ENCODE data around the gene MRPL1. TPM values are rescaled to one million over a fixed set of nuclear protein-coding genes. Genes with fewer than 3 reads are reported as not detected.

Gene MRPL1
- polyA plus RNA-seq, 2 of the 4 experiments (the other 2 are of a cell fraction) = 24.6 to 62.3 TPM

GRCh38 chr4:77952457-77952856, 89.8 kb downstream of the MRPL1 start (continued):
- TF ChIP-seq, protein P1, sequence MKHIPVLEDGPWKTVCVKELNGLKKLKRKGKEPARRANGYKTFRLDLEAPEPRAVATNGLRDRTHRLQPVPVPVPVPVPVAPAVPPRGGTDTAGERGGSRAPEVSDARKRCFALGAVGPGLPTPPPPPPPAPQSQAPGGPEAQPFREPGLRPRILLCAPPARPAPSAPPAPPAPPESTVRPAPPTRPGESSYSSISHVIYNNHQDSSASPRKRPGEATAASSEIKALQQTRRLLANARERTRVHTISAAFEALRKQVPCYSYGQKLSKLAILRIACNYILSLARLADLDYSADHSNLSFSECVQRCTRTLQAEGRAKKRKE (CRISPR knock-in tag; IDR thresholded peaks at IDR 0.05; ENCODE audit: low read depth) = no peak
- TF ChIP-seq JUN (IDR thresholded peaks at IDR 0.05) = no peak
- no peak for TF ChIP-seq NPAS2 (CRISPR knock-in tag; IDR thresholded peaks at IDR 0.05; ENCODE audit: borderline replicate concordance)
- no peak for TF ChIP-seq ESRRA (IDR thresholded peaks at IDR 0.05; ENCODE audit: borderline replicate concordance, low read length)

- no peak for FAIRE-seq
- peaks cover under 1% of the 10 kb centered on the region; the same call in 2 of the 3 replicates for H3K4me1 ChIP-seq
- TF ChIP-seq TFCP2L1 (CRISPR knock-in tag; IDR thresholded peaks at IDR 0.05) (no peak), POLR2A (IDR thresholded peaks at IDR 0.05; ENCODE audit: low read length) (no peak), MAZ (IDR thresholded peaks at IDR 0.05; ENCODE audit: borderline replicate concordance, low read depth, low read length) (no peak), CBX2 (IDR thresholded peaks at IDR 0.05; ENCODE audit: borderline replicate concordance, low read depth) (no peak), KDM5A (IDR thresholded peaks at IDR 0.05) (no peak), CTCF (IDR thresholded peaks at IDR 0.05) (no peak), CHD4 (IDR thresholded peaks at IDR 0.05; ENCODE audit: borderline replicate concordance) (no peak), MYC (IDR thresholded peaks at IDR 0.05; ENCODE audit: borderline replicate concordance, low read length) (no peak), RFX5 (IDR thresholded peaks at IDR 0.05) (no peak)
- TF ChIP-seq, protein P2, sequence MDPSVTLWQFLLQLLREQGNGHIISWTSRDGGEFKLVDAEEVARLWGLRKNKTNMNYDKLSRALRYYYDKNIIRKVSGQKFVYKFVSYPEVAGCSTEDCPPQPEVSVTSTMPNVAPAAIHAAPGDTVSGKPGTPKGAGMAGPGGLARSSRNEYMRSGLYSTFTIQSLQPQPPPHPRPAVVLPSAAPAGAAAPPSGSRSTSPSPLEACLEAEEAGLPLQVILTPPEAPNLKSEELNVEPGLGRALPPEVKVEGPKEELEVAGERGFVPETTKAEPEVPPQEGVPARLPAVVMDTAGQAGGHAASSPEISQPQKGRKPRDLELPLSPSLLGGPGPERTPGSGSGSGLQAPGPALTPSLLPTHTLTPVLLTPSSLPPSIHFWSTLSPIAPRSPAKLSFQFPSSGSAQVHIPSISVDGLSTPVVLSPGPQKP (IDR thresholded peaks at IDR 0.05; ENCODE audit: low read depth, low read length) = no peak
- no peak for ATAC-seq
- no peak overlapping the region for H3K4me2 ChIP-seq
- H3K27ac ChIP-seq = no peak overlapping the region
- H3K4me3 ChIP-seq = no peak overlapping the region
- ChIA-PET POLR2A (no interaction called here), CTCF (no interaction called here)
- DNase-seq (ENCODE audit: low read depth in 1 of 2, low spot score in 1 of 2) = no peak
- H3K9me3 ChIP-seq = no peaks in the 10 kb centered on the region
- 95% methylated on average over 3 of the region's 3 CpGs for WGBS (ENCODE audit: missing lambda C conversion rate)
These were observed 92.1 kb downstream of the MRPL1 start for GRCh38 chr4:77954690-77955089.

GRCh38 chr4:77956917-77957316, 94.3 kb downstream of the MRPL1 start:
- 92% methylated on average over 5 of the region's 5 CpGs for WGBS (ENCODE audit: missing lambda C conversion rate)
- DNase-seq (ENCODE audit: low read depth in 1 of 2, low spot score in 1 of 2) (no peak), FAIRE-seq (no peak), ATAC-seq (no peak)
- Histone ChIP-seq H3K4me1 (peaks cover 6% of the 10 kb centered on the region), H3K4me3 (no peak overlapping the region), H3K27ac (no peak overlapping the region), H3K9me3 (no peaks in the 10 kb centered on the region), H3K4me2 (no peak overlapping the region)
- POLR2A ChIA-PET = no interaction called here
- TF ChIP-seq RNF2 (IDR thresholded peaks at IDR 0.05; ENCODE audit: borderline replicate concordance, low read depth) = no peak
- no peak for TF ChIP-seq MYC (IDR thresholded peaks at IDR 0.05; ENCODE audit: borderline replicate concordance, low read length)
- CTCF ChIA-PET = no interaction called here

GRCh38 chr4:77958897-77959296, 96.3 kb downstream of the MRPL1 start:
- H3K4me1 ChIP-seq = peaks cover 6% of the 10 kb centered on the region
- no peak overlapping the region for H3K27ac ChIP-seq
- ChIA-PET POLR2A (no interaction called here), CTCF (interaction anchor here (0.6 to 2.5 kb wide), 4 partner anchors 9 to 905 kb away, joined by 4 to 8 read pairs (median 6); no protein-coding TSS in a partner anchor)
- no peak overlapping the region for H3K4me3 ChIP-seq
- WGBS (ENCODE audit: missing lambda C conversion rate) = 57% methylated on average over 2 of the region's 2 CpGs
- no peaks in the 10 kb centered on the region for H3K9me3 ChIP-seq
- DNase-seq (ENCODE audit: low read depth in 1 of 2, low spot score in 1 of 2) (no peak), FAIRE-seq (no peak), ATAC-seq (no peak)
- no peak overlapping the region for H3K4me2 ChIP-seq
- no peak for TF ChIP-seq JUN (IDR thresholded peaks at IDR 0.05)
- TF ChIP-seq HES2 (IDR thresholded peaks at IDR 0.05) = no peak
- no peak for TF ChIP-seq EP300 (IDR thresholded peaks at IDR 0.05)
- TF ChIP-seq BHLHE40 (IDR thresholded peaks at IDR 0.05; ENCODE audit: low read depth, low read length) = no peak
- no peak for TF ChIP-seq PHF8 (IDR thresholded peaks at IDR 0.05; ENCODE audit: borderline replicate concordance, low read depth)
- no peak for TF ChIP-seq HEYL (CRISPR knock-in tag; IDR thresholded peaks at IDR 0.05)
- TF ChIP-seq NPAS2 (CRISPR knock-in tag; IDR thresholded peaks at IDR 0.05; ENCODE audit: borderline replicate concordance) = no peak
- no peak for TF ChIP-seq ZFP36 (IDR thresholded peaks at IDR 0.05; ENCODE audit: borderline replicate concordance, partially characterized antibody)
- TF ChIP-seq ZC3H11A (IDR thresholded peaks at IDR 0.05) = no peak
- no peak for TF ChIP-seq POLR2A (IDR thresholded peaks at IDR 0.05; ENCODE audit: low read length)

Data from A549 (cell line).